HG02970 (cell line): Measurements from ENCODE around the gene HSD17B1.
"Not testable (repeated sequence)": the region's sequence is repeated elsewhere in the genome, so short reads cannot be mapped to it uniquely, and the experiment has no call there.

Experiments
- ATAC-seq: cut with Tn5 transposase; IDR thresholded peaks from one replicate; pipeline ENCODE4 v1.9.1; 2021; ENCODE audit warnings: mild to moderate bottlenecking, moderate library complexity, moderate number of reproducible peaks; ENCODE audit not compliant: unreplicated experiment, low FRiP score

HSD17B1 gene

GRCh38 chr17:42545755-42546505 lies 6.8 kb upstream of the HSD17B1 start:
- ATAC-seq = not testable (repeated sequence)

DNA sequence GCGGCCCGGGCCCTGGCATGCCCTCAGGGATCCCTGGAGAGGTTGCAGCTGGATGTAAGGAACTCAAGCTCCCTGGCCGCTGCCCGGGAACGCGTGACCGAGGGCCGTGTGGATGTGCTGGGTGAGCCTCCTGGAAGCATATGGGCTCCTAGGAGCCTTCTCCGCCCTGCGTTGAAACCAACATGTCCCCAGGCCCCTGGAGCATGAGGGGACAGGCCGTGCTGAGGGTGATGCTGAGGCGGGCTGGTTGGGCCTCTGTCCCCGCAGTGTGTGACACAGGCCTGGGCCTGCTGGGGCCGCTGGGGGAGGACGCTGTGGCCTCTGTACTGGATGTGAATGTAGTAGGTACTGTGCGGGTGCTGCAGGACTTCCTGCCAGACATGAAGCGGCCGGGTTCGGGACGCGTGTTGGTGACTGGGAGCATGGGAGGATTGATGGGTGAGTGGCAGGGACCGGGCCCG lies 5.7 kb upstream of the HSD17B1 start:
- no peak for ATAC-seq

DNA sequence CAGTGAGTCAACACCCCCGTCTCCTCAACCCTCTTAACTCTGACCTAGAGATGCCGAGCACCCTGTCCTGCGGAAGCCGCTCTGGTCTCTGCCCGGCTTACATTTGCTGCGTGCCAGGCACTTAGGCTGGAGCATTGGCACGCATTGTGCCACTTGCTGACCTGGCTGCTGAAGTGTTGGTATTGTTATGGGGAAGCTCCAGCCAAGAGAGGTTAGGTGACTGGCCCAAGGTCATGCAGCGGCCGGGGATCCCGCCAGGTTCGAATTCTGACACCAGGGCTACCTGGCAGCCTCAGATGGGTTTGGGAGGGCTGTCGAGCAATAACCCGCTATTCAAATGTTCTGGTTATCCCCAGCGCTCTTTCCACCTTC lies 5.0 kb upstream of the HSD17B1 start:
- ATAC-seq = no peak

- peak; percentile 61 for ATAC-seq
Measured at GRCh38 chr17:42548070-42548837, 4.5 kb upstream of the HSD17B1 start.

DNA sequence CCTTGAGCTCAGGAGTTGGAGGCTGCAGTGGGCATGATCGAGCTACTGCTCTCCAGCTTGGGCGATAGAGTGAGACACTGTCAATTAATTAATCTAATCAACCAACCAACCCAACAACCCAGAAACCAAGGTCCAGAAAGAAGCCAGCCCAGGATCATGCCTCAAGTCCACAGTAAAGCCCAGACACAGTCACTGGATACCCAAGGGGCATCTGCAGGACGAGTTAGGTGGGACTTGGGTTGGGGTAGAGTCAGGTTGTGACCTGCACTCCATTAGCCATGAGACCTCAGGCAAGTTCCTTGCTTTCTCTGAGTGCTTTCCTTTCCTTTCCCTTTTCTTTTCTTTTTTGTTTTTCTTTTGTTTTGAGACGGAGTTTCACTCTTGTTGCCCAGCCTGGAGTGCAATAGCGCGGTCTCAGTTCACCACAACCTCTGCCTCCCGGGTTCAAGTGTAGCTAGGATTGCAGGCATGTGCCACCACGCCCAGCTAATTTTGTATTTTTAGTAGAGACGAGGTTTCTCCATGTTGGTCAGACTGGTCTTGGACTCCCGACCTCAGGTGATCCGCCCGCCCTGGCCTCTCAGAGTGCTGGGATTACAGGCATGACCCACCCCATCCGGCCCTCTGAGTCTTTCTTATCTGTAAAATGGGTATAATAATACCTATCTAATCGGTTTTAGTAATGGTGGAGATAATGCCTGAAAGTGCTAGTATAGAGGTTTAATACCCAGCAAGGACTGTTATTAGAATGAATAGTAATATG lies 3.5 kb upstream of the HSD17B1 start:
- ATAC-seq = no peak

- no peak for ATAC-seq
Measured at GRCh38 chr17:42553161-42553818, 567 bp downstream of the HSD17B1 start.

DNA sequence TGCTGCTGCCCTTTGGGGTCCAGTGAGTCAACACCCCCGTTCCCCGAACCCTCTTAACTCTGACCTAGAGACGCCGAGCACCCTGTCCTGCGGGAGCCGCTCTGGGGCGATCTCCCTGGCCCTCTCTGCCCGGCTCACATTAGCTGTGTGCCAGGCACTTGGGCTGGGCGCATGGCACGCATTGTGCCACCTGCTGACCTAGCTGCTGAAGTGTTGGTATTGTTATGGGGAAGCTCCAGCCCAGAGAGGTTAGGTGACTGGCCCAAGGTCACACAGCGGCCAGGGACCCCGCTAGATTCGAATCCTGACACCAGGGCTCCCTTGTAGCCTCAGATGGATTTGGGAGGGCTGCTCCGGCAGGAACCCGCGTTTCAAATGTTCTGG lies 1.1 kb downstream of the HSD17B1 start:
- ATAC-seq = no peak

GRCh38 chr17:42554250-42555121 lies 1.8 kb downstream of the HSD17B1 start:
- ATAC-seq = no peak

DNA sequence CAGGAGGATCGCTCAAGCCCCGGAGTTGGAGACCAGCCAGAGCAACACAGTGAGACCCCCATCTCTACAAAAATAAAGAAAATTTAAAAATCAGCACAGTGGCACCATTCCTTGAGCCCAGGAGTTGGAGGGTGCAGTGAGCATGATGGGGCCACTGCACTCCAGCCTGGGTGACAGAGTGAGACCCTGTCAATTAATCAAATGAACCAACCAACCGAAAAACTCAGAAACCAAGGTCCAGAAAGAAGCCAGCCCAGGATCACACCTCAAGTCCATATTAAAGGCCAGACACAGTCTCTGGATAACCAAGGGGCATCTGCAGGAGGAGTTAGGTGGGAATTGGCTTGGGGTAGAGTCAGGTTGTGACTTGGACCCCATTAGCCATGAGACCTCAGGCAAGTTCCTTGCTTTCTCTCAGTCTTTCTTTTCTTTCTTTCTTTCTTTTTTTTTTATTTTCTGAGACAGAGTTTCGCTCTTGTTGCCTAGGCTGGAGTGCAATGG lies 2.4 kb downstream of the HSD17B1 start:
- ATAC-seq = no peak

GRCh38 chr17:42555961-42556617 lies 3.4 kb downstream of the HSD17B1 start:
- not testable (repeated sequence) for ATAC-seq

DNA sequence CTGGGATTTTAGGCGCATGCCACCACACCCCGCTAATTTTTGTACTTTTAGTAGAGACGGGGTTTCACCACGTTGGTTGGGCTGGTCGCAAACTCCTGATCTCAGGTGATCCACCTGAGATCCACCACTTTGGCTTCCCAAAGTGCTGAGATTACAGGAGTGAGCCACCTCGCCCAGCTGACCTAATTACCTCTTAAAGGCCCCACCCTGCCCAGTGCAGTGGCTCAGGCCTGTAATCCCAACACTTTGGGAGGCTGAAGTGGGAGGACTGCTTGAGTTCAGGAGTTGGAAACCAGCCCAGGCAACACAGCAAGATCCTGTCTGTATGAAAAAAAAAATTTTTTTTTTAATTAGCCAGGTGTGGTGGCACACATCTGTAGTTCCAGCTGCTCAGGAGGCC lies 6.4 kb downstream of the HSD17B1 start:
- no peak for ATAC-seq

GRCh38 chr17:42560246-42560645 lies 7.5 kb downstream of the HSD17B1 start:
- no peak for ATAC-seq

DNA sequence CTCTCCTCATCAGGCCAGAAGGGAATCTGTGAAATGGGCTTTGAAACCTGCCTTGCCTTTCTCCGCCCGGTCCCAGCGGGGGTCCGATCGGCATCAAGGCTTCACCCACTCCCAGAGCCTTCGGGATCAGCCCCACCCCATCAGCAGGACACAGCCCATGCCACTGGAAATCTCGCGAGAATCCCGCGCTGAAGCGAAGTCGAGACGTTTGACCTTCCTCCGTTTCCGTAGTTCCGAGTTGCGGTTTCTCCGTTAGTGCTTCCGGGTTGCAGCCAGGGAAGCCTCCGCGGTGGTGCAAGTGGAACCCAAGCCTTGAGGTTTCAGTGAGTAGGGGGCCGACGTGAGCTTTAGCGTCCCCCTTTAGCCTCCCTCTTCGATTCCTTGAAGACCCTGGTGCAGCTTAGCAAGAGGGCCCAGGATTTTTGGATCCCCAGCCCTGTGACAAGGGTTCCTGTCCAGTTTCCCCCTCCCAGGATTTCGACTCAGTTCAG lies 9.2 kb downstream of the HSD17B1 start, which contains the start of gene COASY:
Gene COASY, plus strand, starts transcription at position 252 of the 491 bp plus-strand sequence. CDS start 475 bp downstream, outside the sequence.
- ATAC-seq = no peak

GRCh38 chr17:42562388-42563142 lies 9.8 kb downstream of the HSD17B1 start:
- no peak for ATAC-seq

- ATAC-seq = no peak
Measured at GRCh38 chr17:42563143-42563509, 10.4 kb downstream of the HSD17B1 start.

- ATAC-seq = no peak
Measured at GRCh38 chr17:42563543-42563942, 10.8 kb downstream of the HSD17B1 start.

DNA sequence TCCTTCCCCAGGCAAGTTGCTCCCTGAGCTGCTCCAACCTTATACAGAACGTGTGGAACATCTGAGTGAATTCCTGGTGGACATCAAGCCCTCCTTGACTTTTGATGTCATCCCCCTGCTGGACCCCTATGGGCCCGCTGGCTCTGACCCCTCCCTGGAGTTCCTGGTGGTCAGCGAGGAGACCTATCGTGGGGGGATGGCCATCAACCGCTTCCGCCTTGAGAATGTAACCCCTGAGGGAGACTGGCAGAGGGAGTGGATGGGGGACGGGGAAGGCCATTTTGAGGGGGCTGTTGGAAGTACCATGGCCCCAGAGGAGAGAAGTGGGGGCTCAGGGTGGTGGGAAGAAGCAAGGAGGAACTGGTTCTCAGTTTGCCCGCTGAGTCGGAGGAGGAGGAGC lies 11.2 kb downstream of the HSD17B1 start:
- ATAC-seq = no peak
